Cardiac septum (tissue), 1 donor: Measurements from ENCODE around the gene MAP2. TPM values are rescaled to one million over a fixed set of nuclear protein-coding genes. Genes with fewer than 3 reads are reported as not detected.

Source experiments
- DNase-seq: peaks from one replicate; pipeline ENCODE4 v3.0.0-alpha.2; 2020; ENCODE audit warnings: low spot score
- intact Hi-C: fragments of 100-400 bp; cut with DNase I; formaldehyde crosslinking; loops from one replicate; pipeline ENCODE4 v1.14.0; 2022
- long read RNA-seq: library from polyadenylated mRNA; unstranded; transcript quantifications from one replicate; pipeline ENCODE4 v2.0.0, GENCODE V29; 2021
- total RNA-seq: library from RNA; stranded (reverse); fragmentation: NEBNext Ultra II Directional; extraction: Animal tissue kit (Norgen Biotek cat#: 25700); gene quantifications from one replicate; pipeline ENCODE4 v1.2.1, GENCODE V29; 2021
- donor health status: DM: no; HTN: no; CAD: no.

MAP2 gene, protein sequence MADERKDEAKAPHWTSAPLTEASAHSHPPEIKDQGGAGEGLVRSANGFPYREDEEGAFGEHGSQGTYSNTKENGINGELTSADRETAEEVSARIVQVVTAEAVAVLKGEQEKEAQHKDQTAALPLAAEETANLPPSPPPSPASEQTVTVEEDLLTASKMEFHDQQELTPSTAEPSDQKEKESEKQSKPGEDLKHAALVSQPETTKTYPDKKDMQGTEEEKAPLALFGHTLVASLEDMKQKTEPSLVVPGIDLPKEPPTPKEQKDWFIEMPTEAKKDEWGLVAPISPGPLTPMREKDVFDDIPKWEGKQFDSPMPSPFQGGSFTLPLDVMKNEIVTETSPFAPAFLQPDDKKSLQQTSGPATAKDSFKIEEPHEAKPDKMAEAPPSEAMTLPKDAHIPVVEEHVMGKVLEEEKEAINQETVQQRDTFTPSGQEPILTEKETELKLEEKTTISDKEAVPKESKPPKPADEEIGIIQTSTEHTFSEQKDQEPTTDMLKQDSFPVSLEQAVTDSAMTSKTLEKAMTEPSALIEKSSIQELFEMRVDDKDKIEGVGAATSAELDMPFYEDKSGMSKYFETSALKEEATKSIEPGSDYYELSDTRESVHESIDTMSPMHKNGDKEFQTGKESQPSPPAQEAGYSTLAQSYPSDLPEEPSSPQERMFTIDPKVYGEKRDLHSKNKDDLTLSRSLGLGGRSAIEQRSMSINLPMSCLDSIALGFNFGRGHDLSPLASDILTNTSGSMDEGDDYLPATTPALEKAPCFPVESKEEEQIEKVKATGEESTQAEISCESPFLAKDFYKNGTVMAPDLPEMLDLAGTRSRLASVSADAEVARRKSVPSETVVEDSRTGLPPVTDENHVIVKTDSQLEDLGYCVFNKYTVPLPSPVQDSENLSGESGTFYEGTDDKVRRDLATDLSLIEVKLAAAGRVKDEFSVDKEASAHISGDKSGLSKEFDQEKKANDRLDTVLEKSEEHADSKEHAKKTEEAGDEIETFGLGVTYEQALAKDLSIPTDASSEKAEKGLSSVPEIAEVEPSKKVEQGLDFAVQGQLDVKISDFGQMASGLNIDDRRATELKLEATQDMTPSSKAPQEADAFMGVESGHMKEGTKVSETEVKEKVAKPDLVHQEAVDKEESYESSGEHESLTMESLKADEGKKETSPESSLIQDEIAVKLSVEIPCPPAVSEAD (N-terminal part only)
- 42.1 TPM for total RNA-seq
- long read RNA-seq, partial matches to known transcripts, result 6 of 23 reads
- long read RNA-seq, other reads (novel, unspliced or antisense), result 17 of 23 reads

- intact Hi-C loops, result loop anchor here (2.0 to 10.0 kb wide), 6 partner anchors 15 to 351 kb away; partner anchors contain the start of gene UNC80
- peak; percentile 92 for DNase-seq
Measured at GRCh38 chr2:209423562-209424198, at the start of gene MAP2. MAP2 (plus strand) TSS chr2:209424047; CDS start chr2:209653171, 229,124 bp downstream.

- intact Hi-C loops, result no loop called here
- no peak for DNase-seq
Measured at GRCh38 chr2:209376686-209377085, 47.2 kb upstream of the MAP2 start.

DNA sequence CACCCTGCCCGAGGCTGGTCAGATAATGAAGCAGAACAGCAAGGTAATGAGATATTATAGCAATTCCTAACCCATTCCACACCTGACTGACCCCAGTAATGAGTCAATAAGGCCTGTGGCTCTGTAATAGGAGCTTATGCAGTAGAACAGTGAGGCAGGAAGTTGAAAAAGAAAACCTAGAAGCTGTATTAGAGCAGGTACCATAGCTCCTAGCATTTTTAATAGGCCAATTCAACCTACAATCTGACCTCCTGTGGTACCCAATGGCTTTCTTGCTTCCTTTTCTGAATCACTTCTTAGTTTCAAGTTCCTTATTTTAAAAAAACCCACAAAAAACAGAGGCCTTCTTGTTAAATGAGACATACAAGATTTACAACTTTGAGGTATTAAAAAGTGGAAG is 43.6 kb upstream of the MAP2 start:
- no peak for DNase-seq
- intact Hi-C loops, result no loop called here

GRCh38 chr2:209381091-209381490 is 42.8 kb upstream of the MAP2 start:
- intact Hi-C loops, result no loop called here
- DNase-seq, result no peak

- DNase-seq, result no peak
- intact Hi-C loops, result no loop called here
Measured at GRCh38 chr2:209382775-209383174, 41.1 kb upstream of the MAP2 start.

DNA sequence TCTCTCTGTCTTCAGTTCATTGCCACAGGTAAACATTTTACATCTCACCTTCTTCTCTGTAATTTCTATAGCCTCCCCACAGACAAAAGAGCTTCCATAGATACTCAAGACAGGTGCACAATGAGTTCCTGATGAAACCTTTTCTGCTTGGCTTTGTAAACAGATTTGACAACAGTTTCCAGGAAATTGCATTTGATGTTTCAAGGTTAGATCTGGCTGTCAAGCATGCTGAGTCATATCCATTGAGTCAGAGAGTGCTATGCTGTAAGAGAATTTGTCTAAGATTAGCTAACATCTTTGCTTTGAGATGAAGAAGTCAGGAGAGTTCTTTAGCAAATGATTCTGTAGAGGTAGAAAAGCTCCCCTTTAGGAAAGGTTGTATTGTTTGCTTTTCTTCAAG is 40.6 kb upstream of the MAP2 start:
- no peak for DNase-seq

GRCh38 chr2:209387389-209387788 is 36.5 kb upstream of the MAP2 start:
- DNase-seq, result no peak
- intact Hi-C loops, result no loop called here

More for the DNA sequence above, 40.6 kb upstream of the MAP2 start:
- intact Hi-C loops, result no loop called here

DNA sequence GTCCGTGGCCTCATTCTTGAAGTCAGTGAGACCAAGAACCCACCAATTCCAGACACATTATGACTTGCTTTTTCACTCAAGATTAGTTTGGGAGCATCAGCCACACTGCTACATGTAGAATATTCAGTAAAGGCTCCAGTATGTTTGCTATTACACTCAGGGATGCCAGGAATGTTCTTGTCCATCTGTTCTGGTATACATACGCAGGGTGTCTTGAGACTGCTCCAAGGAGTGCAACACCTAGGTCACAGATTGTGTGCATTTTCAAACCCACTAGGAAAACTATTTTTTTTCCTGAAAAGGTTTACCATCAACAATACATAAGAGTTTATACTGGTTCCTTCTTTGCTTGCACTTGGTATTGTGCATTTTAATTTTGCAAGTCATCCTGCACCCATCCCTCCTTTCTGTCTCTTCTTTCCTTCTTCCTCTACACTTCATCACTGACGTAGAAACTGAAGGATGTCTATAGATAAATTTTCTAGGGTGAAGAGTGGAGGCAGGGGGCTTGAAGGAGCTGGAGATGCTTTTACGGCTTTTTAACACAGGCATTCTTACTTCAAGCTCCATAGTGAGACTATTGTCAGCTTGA is 35.3 kb upstream of the MAP2 start:
- intact Hi-C loops, result no loop called here
- no peak for DNase-seq

DNA sequence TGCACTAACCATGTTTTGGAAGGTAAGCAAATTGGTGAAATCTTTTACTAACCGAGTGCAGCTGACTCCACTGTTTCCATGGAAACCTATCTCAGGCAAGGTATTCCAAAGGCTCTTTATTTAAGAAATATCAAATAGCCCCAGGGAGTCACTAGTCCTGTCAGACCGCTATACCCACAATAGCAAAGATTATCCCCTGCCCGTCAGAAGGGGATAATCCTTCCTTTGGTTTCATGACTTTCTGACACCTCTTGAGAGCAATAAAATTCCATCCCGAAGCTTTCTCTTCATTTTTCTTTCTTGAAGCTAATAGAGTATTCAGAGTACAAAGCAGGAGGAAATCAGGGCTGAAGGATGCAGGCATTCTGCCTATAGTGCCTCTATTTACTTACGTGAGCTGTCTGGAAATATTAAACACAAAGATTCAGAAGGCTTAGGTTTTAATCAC is 34.7 kb upstream of the MAP2 start:
- no peak for DNase-seq
- intact Hi-C loops, result no loop called here

DNA sequence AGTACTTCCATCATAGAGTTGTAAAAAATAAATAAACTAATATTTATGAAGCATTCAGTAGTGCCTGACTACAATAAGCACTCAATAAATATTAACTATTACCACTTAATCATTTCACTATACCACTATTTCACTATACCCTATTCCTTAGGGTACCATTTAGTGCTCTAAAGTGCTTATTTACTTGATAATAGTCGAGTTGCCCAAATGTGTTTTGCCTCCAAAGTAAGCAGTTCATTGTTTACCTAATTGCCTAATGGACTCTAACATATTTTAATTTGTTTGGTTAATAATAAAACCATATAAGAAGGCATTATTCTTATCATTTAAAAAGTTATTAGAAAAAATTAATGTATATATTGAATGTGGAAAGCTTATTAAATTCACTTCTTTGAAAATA is 33.0 kb upstream of the MAP2 start:
- intact Hi-C loops, result no loop called here
- no peak for DNase-seq

DNA sequence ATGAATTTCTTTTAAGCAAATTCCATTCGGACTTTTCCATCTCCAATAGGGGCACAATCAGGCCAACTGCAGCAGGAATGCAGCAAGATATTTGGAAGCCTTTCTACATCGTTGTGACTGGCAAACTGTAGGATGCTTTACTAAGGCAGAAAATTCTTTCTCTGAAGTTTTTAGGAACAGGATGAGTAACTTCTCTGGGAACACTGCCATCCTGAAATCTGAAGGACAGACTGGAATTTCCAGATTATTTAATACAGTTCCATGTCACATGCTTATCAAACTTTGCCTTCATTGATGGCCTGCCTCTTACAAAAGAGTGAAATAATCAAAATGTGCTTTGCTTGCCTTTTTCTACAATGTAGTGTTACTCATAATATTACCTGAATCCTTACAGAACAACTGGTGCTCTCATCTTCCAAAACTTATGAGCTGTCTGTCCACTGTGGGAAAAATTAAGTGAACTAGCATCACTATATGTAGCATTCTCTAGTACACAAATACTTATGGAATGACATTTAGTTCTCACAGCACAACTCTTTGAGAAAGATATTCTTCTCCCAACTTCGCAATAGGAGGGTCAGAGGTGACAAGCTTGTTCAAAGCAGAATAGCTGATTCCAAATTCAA is 32.0 kb upstream of the MAP2 start:
- intact Hi-C loops, result no loop called here
- DNase-seq, result no peak

DNA sequence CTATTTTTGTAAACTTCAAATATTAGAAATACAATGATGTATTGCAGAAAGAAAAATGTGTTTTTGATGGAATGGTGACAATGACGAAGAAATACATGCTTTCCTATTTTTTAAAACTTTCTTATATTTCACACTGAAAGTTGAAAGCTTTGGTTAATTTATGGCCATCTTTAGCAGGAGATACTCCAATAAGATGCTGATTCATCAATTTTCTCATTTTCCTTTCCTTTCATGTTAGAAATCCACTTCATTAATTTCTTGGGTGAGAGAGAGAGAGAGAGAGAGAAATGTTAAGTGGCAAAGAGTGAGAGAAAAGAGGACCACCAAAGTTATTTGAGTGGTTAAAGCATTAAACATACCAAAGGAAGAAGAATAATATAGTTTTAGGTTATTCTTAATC is 28.6 kb upstream of the MAP2 start:
- DNase-seq, result no peak
- intact Hi-C loops, result no loop called here

- intact Hi-C loops, result no loop called here
- no peak for DNase-seq
Measured at GRCh38 chr2:209395652-209396051, 28.2 kb upstream of the MAP2 start.

DNA sequence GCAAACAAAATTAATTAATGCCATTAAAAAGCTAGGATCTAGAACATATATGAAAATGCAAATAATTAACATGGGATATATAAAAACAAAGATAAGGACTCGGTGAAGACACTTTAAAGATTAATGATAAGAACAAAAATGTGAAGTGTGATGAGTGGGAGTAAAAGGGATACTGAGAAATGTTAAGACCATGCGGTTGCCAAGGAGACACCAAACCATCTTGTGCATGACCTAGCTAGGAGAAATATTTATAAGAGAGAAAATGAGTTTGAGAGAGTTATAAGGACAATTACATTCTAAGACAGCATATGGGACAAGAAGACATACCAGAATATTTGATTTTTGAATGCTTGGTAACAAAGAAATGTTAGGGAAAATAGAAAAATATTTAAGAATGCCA is 25.4 kb upstream of the MAP2 start:
- intact Hi-C loops, result no loop called here
- DNase-seq, result no peak

DNA sequence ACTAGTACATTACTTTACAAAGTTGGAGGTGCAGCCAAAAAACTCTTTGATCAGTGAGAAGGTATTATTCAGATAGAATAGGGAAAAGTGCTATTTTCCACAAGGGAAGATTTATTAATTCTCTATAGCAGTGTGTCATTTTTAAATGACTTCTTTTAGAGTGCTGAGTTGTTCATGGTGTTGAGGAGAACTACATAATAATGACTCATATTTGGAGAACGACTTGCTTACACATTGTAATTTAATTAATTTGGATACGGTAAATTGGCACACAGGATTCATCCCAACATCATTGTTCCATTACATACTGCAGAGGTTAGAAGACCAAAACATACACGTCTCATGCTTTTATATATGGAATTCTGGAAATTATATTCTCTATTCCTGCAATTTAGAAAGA is 22.1 kb upstream of the MAP2 start:
- no peak for DNase-seq

GRCh38 chr2:209411296-209411695 is 12.6 kb upstream of the MAP2 start:
- intact Hi-C loops, result no loop called here

More for the DNA sequence above, 22.1 kb upstream of the MAP2 start:
- intact Hi-C loops, result no loop called here

GRCh38 chr2:209411718-209412117 is 12.1 kb upstream of the MAP2 start:
- no peak for DNase-seq
- intact Hi-C loops, result no loop called here

More at GRCh38 chr2:209411296-209411695, 12.6 kb upstream of the MAP2 start:
- DNase-seq, result no peak

DNA sequence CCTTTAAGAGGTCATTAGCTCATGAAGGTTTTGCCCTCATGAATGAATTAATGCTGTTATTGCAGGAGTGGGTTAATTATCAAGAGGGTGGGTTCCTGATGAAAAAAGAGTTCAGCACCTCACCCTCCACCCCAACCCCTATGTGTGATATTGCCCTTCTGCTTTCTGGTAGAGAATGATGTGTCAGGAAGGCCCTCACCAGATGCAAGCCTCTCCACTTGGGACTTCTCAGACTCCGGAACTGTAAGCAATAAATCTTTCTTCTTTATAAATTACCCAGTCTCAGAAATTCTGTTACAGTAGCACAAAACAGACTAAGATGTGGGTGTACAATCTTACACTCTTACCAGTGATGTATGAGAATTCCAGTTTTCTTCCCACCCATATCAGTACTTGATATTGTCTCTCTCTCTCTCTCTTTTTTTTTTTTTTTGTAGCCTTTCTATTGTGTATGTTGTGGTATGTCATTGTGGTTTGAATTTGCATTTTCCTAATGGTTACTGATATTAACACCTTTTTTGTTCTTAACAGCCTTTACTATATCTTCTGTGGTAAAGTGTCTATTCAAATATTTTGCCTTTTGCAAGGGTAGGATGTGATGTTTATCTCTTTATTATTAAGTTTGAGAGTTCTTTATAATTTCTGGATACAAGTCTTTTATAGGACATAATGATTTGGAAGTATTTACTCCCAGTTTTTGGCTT is 10.4 kb upstream of the MAP2 start:
- intact Hi-C loops, result no loop called here
- DNase-seq, result no peak
